ENCODE data around the gene TP53BP2. TPM values are rescaled to one million over a fixed set of nuclear protein-coding genes. Genes with fewer than 3 reads are reported as not detected.

Gene TP53BP2
- total RNA-seq, 1 experiment from 2014 or later, result 38.2 TPM

- no peaks in the 10 kb centered on the region for H3K9me3 ChIP-seq (ENCODE audit: control insufficient read depth in 1 of 2, insufficient read depth in 1 of 2, low read depth in 1 of 2, low read length in 2 of 2)
- ChIA-PET RAD21 (ENCODE audit: low non-redundant PET in 1 of 2, low total read pairs in 2 of 2, uncharacterized antibody in 2 of 2, unreplicated experiment in 2 of 2) (no interaction called here), POLR2A (no interaction called here), CTCF (no interaction called here)
- no peak overlapping the region for H3K4me3 ChIP-seq (replicated peaks in 1 of 2; ENCODE audit: low read depth in 1 of 2, low read length in 2 of 2)
- no peak overlapping the region for H3K27ac ChIP-seq (ENCODE audit: low read depth, low read length)
- H3K9me2 ChIP-seq (ENCODE audit: insufficient read depth), result no peaks in the 10 kb centered on the region
- intact Hi-C loops (cut with micrococcal nuclease), result no loop called here
- no peaks in the 10 kb centered on the region for H3K27me3 ChIP-seq (ENCODE audit: insufficient read depth, low read length)
- no peaks in the 10 kb centered on the region for H4K20me1 ChIP-seq (ENCODE audit: insufficient read depth)
- DNase-seq (ENCODE audit: low read depth, low spot score), result no peak
- H3K36me3 ChIP-seq (ENCODE audit: control insufficient read depth in 1 of 2, insufficient read depth in 2 of 2, low read length in 2 of 2), result no peaks in the 10 kb centered on the region
- BruUV-seq (replicated peaks), result no TSS peak
- H3K4me1 ChIP-seq (ENCODE audit: control insufficient read depth in 1 of 2, insufficient read depth in 2 of 2, low read length in 2 of 2), result no peaks in the 10 kb centered on the region
- no peak for ATAC-seq
- H3K4me2 ChIP-seq (ENCODE audit: low read length), result no peak overlapping the region
- H2AFZ ChIP-seq (ENCODE audit: low read depth, low read length, poor library complexity, severe bottlenecking), result no peak overlapping the region
- TF ChIP-seq ZNF274 (IDR thresholded peaks at IDR 0.05; ENCODE audit: low read depth, low read length), result no peak
- no peak for TF ChIP-seq JUND (IDR thresholded peaks at IDR 0.05)
- TF ChIP-seq RAD21 (IDR thresholded peaks at IDR 0.05; ENCODE audit: low read depth), result no peak
- no peak for TF ChIP-seq POLR2A (IDR thresholded peaks at IDR 0.05; ENCODE audit: borderline replicate concordance, extremely low read depth, insufficient read depth, insufficient read length)
- no peak for TF ChIP-seq FOSL1 (IDR thresholded peaks at IDR 0.05; ENCODE audit: low read depth)
- TF ChIP-seq CEBPB (IDR thresholded peaks at IDR 0.05; ENCODE audit: low read depth), result no peak
- TF ChIP-seq, protein P1, sequence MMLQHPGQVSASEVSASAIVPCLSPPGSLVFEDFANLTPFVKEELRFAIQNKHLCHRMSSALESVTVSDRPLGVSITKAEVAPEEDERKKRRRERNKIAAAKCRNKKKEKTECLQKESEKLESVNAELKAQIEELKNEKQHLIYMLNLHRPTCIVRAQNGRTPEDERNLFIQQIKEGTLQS (IDR thresholded peaks at IDR 0.05), result no peak
- H3K9ac ChIP-seq (ENCODE audit: low read length), result no peak overlapping the region
- no peaks in the 10 kb centered on the region for H3K79me2 ChIP-seq (ENCODE audit: insufficient read depth, low read length)
Observed at GRCh38 chr1:223878598-223879325, 33.0 kb upstream of the TP53BP2 start.

DNA sequence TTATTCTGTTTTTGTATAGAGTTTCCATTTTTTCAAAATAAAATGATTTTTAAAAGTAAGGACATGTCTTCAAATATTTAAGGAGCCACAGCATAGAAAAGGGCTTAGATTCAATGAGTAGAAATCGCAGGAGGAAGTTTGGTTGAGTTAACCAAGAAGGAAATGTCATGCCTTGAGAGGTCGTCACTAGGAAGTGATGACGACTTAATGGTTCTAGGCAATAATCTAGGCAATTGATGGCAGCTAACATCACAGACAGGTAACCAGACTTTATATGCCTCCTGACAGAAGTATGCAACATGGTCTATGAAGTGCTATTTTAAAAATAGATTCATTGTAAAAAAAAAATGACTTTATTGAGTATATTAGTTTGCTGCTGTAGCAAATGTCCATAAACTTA is 32.1 kb upstream of the TP53BP2 start:
- POLR2A ChIA-PET, result no interaction called here
- no peak for TF ChIP-seq FOSL1 (IDR thresholded peaks at IDR 0.05; ENCODE audit: low read depth)
- no peak for TF ChIP-seq CEBPB (IDR thresholded peaks at IDR 0.05; ENCODE audit: low read depth)
- Histone ChIP-seq H3K27me3 (ENCODE audit: insufficient read depth, low read length) (no peaks in the 10 kb centered on the region), H3K79me2 (ENCODE audit: insufficient read depth, low read length) (no peaks in the 10 kb centered on the region), H3K9me3 (ENCODE audit: control insufficient read depth in 1 of 2, insufficient read depth in 1 of 2, low read depth in 1 of 2, low read length in 2 of 2) (no peaks in the 10 kb centered on the region), H3K36me3 (ENCODE audit: control insufficient read depth in 1 of 2, insufficient read depth in 2 of 2, low read length in 2 of 2) (no peaks in the 10 kb centered on the region), H3K4me2 (ENCODE audit: low read length) (no peak overlapping the region), H3K9ac (ENCODE audit: low read length) (no peak overlapping the region), H3K9me2 (ENCODE audit: insufficient read depth) (no peaks in the 10 kb centered on the region), H3K4me3 (replicated peaks in 1 of 2; ENCODE audit: low read depth in 1 of 2, low read length in 2 of 2) (no peak overlapping the region), H2AFZ (ENCODE audit: low read depth, low read length, poor library complexity, severe bottlenecking) (no peak overlapping the region), H4K20me1 (ENCODE audit: insufficient read depth) (no peaks in the 10 kb centered on the region), H3K4me1 (ENCODE audit: control insufficient read depth in 1 of 2, insufficient read depth in 2 of 2, low read length in 2 of 2) (no peaks in the 10 kb centered on the region), H3K27ac (ENCODE audit: low read depth, low read length) (no peak overlapping the region)
- ATAC-seq (no peak), DNase-seq (ENCODE audit: low read depth, low spot score) (no peak)
- RAD21 ChIA-PET (ENCODE audit: low non-redundant PET in 1 of 2, low total read pairs in 2 of 2, uncharacterized antibody in 2 of 2, unreplicated experiment in 2 of 2), result no interaction called here
- no TSS peak for BruUV-seq (replicated peaks)
- CTCF ChIA-PET, result no interaction called here
- intact Hi-C loops (cut with micrococcal nuclease), result no loop called here

All from HCT116 (cell line).